Fibroblast of lung (primary cell): ENCODE measurements around the gene UNC13B.

Source experiments
- CTCF ChIP-seq, 2 donors: IDR thresholded peaks in 1 of 2; conservative IDR thresholded peaks in 1 of 2; 1 replicate in 1 of 2; 2 replicates in 1 of 2; pipeline ENCODE4 v1.5.1; 2011 to 2012; ENCODE audit warnings: low read length in 2 of 2, control low read depth in 1 of 2, inconsistent platforms in 1 of 2, low read depth in 1 of 2, mild to moderate bottlenecking in 1 of 2
- EZH2 ChIP-seq: IDR thresholded peaks from 2 replicates; pipeline ENCODE4 v1.5.1; 2012; ENCODE audit warnings: low read length, control low read depth, mild to moderate bottlenecking; ENCODE audit errors: missing control alignments

- no peak for TF ChIP-seq EZH2
- no peak for TF ChIP-seq CTCF (conservative IDR thresholded peaks at IDR 0.05 in 1 of 2, IDR thresholded peaks at IDR 0.05 in 1 of 2; ENCODE audit: low read depth in 1 of 2, low read length in 2 of 2)
These were observed 124.6 kb downstream of the UNC13B start for GRCh38 chr9:35286381-35286780.
